MCF 10A (cell line): Measurements from ENCODE around the gene RBM39. TPM values are rescaled to one million over a fixed set of nuclear protein-coding genes. Genes with fewer than 3 reads are reported as not detected.
A peak's percentile ranks its signal among the peaks of the same experiment; 100 is the strongest.

Experiments used
- BruUV-seq: library from RNA; stranded (reverse); fragments of 400-500 nt; replicated peaks from 2 replicates; lab custom pipeline; 2021; lab: Mats Ljungman, UMichigan
- CTCF ChIA-PET: fragments of 300-600 bp; sonication (Branson Sonifier 250); formaldehyde crosslinking; extraction: SDS; loops from one replicate; lab custom pipeline; 2021; ENCODE audit warnings: antibody characterized with exemption, inconsistent platforms; lab: Yijun Ruan, JAX
- POLR2A ChIA-PET: fragments of 300-600, 350-650 bp; sonication (Branson Sonifier 250); formaldehyde crosslinking; extraction: SDS; loops from one replicate; lab custom pipeline; 2020; ENCODE audit warnings: antibody characterized with exemption, inconsistent platforms; lab: Yijun Ruan, JAX
- DNase-seq: peaks from one replicate; pipeline ENCODE4 v3.0.0-alpha.2; 2018; ENCODE audit not compliant: unreplicated experiment
- H3K27ac Mint-ChIP-seq: one replicate; pipeline ENCODE4 v1.8.0; 2022; ENCODE audit warnings: mild to moderate bottlenecking, low read depth, mixed read lengths; ENCODE audit not compliant: unreplicated experiment
- H3K27me3 Mint-ChIP-seq: one replicate; pipeline ENCODE4 v1.8.0; 2022; ENCODE audit warnings: mixed read lengths; ENCODE audit not compliant: insufficient read depth, unreplicated experiment
- H3K36me3 Mint-ChIP-seq: one replicate; pipeline ENCODE4 v1.8.0; 2022; ENCODE audit warnings: mild to moderate bottlenecking, moderate library complexity, mixed read lengths; ENCODE audit not compliant: insufficient read depth, unreplicated experiment
- H3K4me1 Mint-ChIP-seq: one replicate; pipeline ENCODE4 v1.8.0; 2022; ENCODE audit warnings: mixed read lengths; ENCODE audit not compliant: insufficient read depth, unreplicated experiment
- H3K4me3 Mint-ChIP-seq: one replicate; pipeline ENCODE4 v1.8.0; 2022; ENCODE audit warnings: mild to moderate bottlenecking, moderate library complexity, mixed read lengths; ENCODE audit not compliant: unreplicated experiment
- H3K9me3 Mint-ChIP-seq: one replicate; pipeline ENCODE4 v1.8.0; 2022; ENCODE audit warnings: mixed read lengths; ENCODE audit not compliant: unreplicated experiment
- intact Hi-C: fragments of 100-400 bp; cut with micrococcal nuclease; formaldehyde crosslinking; loops from 2 replicates; pipeline ENCODE4 v1.14.1; 2022
- total RNA-seq: library from RNA; stranded (reverse); gene quantifications from 2 replicates; pipeline ENCODE4 v1.2.3, GENCODE V29; 2022
- TF ChIP-seq, protein P1 (sequence below): fragments of 200-600 bp; IDR thresholded peaks from one replicate; pipeline ENCODE4 v1.8.0; 2022; ENCODE audit warnings: antibody characterized with exemption, mild to moderate bottlenecking; ENCODE audit not compliant: unreplicated experiment

The RBM39 gene
- total RNA-seq, 1 experiment from 2014 or later, result 438 TPM

DNA sequence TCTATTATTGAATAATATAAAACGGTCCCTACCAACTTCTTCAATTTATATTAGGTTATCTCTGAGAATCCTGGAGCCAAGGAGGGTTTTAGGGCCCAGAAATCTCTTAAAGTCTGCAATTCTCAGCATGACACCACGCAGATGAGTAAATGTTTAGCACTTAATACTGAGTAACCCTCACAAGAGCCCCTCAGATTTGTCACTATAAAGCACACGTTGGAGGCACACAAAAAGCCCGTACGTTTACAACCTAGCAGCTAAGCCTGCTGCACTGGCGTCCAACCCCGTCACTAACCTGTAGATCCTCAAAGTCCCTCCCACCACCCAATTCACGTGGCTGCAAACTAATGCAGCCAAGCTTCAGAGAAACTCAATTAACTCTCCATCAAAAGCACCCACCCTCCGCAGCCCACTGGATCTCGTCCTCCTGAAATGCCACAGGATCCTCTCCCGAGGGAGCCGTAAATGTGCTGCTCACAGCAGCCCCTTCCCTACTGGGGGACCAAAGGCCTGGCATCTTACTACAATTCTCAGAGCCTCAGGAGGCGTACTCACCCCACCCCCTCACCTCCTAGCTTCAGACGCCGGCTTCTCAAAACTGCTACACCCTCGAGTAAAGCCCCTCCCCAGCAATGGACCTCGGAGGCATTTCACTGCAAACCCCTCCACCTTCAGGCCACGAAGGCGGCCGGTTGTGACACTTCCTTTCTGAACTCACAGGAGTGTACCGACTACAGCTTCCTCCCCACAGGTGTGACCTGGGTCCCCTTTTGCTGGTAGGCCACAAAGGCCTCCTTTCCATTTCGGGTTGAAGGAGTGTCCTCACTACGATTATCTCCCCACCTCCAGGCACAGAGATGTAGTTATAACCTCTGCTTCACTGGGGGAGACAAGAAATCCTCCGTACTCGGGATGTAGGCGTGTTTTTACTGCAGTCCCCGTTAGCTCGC lies 78.3 kb downstream of the RBM39 start:
- ChIA-PET POLR2A (interaction anchor here (0.6 to 7.8 kb wide), 49 partner anchors 9 to 558 kb away, joined by 3 to 124 read pairs (median 4); partner anchors contain the start of genes CEP250, EIF6, ERGIC3 and NFS1), CTCF (interaction anchor here (0.5 to 1.0 kb wide), 7 partner anchors 12 to 407 kb away, joined by 3 to 4 read pairs (median 3); partner anchors contain the start of gene SCAND1)
- no peaks in the 10 kb centered on the region for H3K9me3 Mint-ChIP-seq
- H3K36me3 Mint-ChIP-seq, result peaks cover 13% of the 10 kb centered on the region
- H3K4me3 Mint-ChIP-seq, result peak overlapping the region; percentile 94
- peak overlapping the region; percentile 98 for H3K27ac Mint-ChIP-seq
- BruUV-seq, result no TSS peak
- intact Hi-C loops, result loop anchor here (5.0 to 10.0 kb wide), 2 partner anchors 46 to 99 kb away; partner anchors contain the start of gene SPAG4
- DNase-seq, result peak; percentile 51
- TF ChIP-seq, protein P1, sequence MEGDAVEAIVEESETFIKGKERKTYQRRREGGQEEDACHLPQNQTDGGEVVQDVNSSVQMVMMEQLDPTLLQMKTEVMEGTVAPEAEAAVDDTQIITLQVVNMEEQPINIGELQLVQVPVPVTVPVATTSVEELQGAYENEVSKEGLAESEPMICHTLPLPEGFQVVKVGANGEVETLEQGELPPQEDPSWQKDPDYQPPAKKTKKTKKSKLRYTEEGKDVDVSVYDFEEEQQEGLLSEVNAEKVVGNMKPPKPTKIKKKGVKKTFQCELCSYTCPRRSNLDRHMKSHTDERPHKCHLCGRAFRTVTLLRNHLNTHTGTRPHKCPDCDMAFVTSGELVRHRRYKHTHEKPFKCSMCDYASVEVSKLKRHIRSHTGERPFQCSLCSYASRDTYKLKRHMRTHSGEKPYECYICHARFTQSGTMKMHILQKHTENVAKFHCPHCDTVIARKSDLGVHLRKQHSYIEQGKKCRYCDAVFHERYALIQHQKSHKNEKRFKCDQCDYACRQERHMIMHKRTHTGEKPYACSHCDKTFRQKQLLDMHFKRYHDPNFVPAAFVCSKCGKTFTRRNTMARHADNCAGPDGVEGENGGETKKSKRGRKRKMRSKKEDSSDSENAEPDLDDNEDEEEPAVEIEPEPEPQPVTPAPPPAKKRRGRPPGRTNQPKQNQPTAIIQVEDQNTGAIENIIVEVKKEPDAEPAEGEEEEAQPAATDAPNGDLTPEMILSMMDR, result no peak
- peaks cover 19% of the 10 kb centered on the region for H3K4me1 Mint-ChIP-seq
- no peaks in the 10 kb centered on the region for H3K27me3 Mint-ChIP-seq

- BruUV-seq, result no TSS peak
- Mint-ChIP-seq H3K4me1 (peaks cover 20% of the 10 kb centered on the region), H3K9me3 (no peaks in the 10 kb centered on the region), H3K27me3 (no peaks in the 10 kb centered on the region), H3K36me3 (peaks cover 13% of the 10 kb centered on the region), H3K27ac (peak overlapping the region; percentile 98), H3K4me3 (peak overlapping the region; percentile 94)
- TF ChIP-seq, protein P1, result no peak
- intact Hi-C loops, result loop anchor here (5.0 to 10.0 kb wide), 2 partner anchors 45 to 98 kb away; partner anchors contain the start of gene SPAG4
- ChIA-PET CTCF (interaction anchor here (0.7 to 0.8 kb wide), 2 partner anchors 192 to 280 kb away, joined by 3 read pairs; no protein-coding TSS in a partner anchor), POLR2A (interaction anchor here (0.7 to 7.8 kb wide), 22 partner anchors 8 to 358 kb away, joined by 3 to 124 read pairs (median 10); partner anchors contain the start of genes CEP250, NFS1, PHF20 and RBM39)
- DNase-seq, result no peak
These were observed 79.5 kb downstream of the RBM39 start for GRCh38 chr20:35662551-35662950.

GRCh38 chr20:35661908-35662307 lies 80.2 kb downstream of the RBM39 start:
- peak overlapping the region; percentile 98 for H3K27ac Mint-ChIP-seq

More at GRCh38 chr20:35661908-35662307, 80.2 kb downstream of the RBM39 start:
- Mint-ChIP-seq H3K9me3 (no peaks in the 10 kb centered on the region), H3K4me1 (peaks cover 26% of the 10 kb centered on the region), H3K4me3 (peak overlapping the region; percentile 94), H3K36me3 (peaks cover 20% of the 10 kb centered on the region), H3K27me3 (no peaks in the 10 kb centered on the region)
- ChIA-PET CTCF (interaction anchor here (0.7 to 0.8 kb wide), 2 partner anchors 192 to 280 kb away, joined by 3 read pairs; no protein-coding TSS in a partner anchor), POLR2A (interaction anchor here (0.7 to 7.8 kb wide), 16 partner anchors 8 to 354 kb away, joined by 3 to 124 read pairs (median 8); partner anchors contain the start of genes CEP250, NFS1, RBM39 and ROMO1)
- no peak for DNase-seq
- intact Hi-C loops, result loop anchor here (5.0 to 10.0 kb wide), 2 partner anchors 45 to 97 kb away; partner anchors contain the start of gene SPAG4
- BruUV-seq, result no TSS peak
- TF ChIP-seq, protein P1, result no peak
